Measurements from ENCODE around the gene C1R.
"Not testable (repeated sequence)": the region's sequence is repeated elsewhere in the genome, so short reads cannot be mapped to it uniquely, and the experiment has no call there.

GRCh38 chr12:7037411-7037810, 54.8 kb downstream of the C1R start:
- not testable (repeated sequence) for TF ChIP-seq CTCF, POLR2A (IDR thresholded peaks at IDR 0.05)

All from heart left ventricle (tissue), 13 donors.